Right lobe of liver (tissue), 4 donors: Measurements from ENCODE around the gene ROR2.

Source experiments
- CTCF ChIP-seq, 4 donors: fragments of 200-600 bp in 3 of 4; fragments of 450-650 bp in 1 of 4; IDR thresholded peaks; one replicate each; pipeline versions ENCODE4 v1.5.1 to v1.8.0; 2016 to 2022; ENCODE audit warnings: antibody characterized with exemption in 4 of 4, mild to moderate bottlenecking in 2 of 4
- POLR2A ChIP-seq: fragments of 450-650 bp; IDR thresholded peaks from one replicate; pipeline ENCODE4 v1.6.1; 2017; ENCODE audit warnings: antibody characterized with exemption, mild to moderate bottlenecking
- donor health status: DM: no; HTN: no; CAD: no.
- donor health status: DM: no; HTN: no; CAD: no.
- donor health status: DM: no; HTN: yes; CAD: no.

- TF ChIP-seq POLR2A: no peak
- TF ChIP-seq CTCF (IDR thresholded peaks at IDR 0.05): no peak
These were observed 369.9 kb downstream of the ROR2 start for GRCh38 chr9:91580136-91580535.
